Effector memory CD8-positive, alpha-beta T cell (primary cell): ENCODE measurements around the gene PRR29.
A peak's percentile ranks its signal among the peaks of the same experiment; 100 is the strongest.

Experiments used
- ATAC-seq: fragments of 150-1000 bp; cut with Tn5 transposase; replicated peaks from 2 replicates; pipeline ENCODE4 v1.10.0; 2021; ENCODE audit warnings: mild to moderate bottlenecking, moderate library complexity
- DNase-seq, 3 experiments: peaks; one replicate each; pipeline ENCODE4 v3.0.0; 2021
- H3K27ac Mint-ChIP-seq, 2 donors: one replicate each; pipeline ENCODE4 v1.8.0; 2022; ENCODE audit warnings: mild to moderate bottlenecking in 2 of 2, mixed read lengths in 2 of 2, moderate library complexity in 2 of 2
- H3K27me3 Mint-ChIP-seq, 2 donors: one replicate each; pipeline ENCODE4 v1.8.0; 2022; ENCODE audit warnings: mixed read lengths in 2 of 2
- H3K36me3 Mint-ChIP-seq: one replicate; pipeline ENCODE4 v1.8.0; 2022; ENCODE audit warnings: mild to moderate bottlenecking, moderate library complexity, mixed read lengths; ENCODE audit not compliant: insufficient read depth
- H3K4me1 Mint-ChIP-seq, 2 donors: one replicate each; pipeline ENCODE4 v1.8.0; 2022; ENCODE audit warnings: low read depth in 2 of 2, mixed read lengths in 2 of 2
- H3K4me3 Mint-ChIP-seq, 2 donors: one replicate each; pipeline ENCODE4 v1.8.0; 2022; ENCODE audit warnings: mild to moderate bottlenecking in 2 of 2, mixed read lengths in 2 of 2, moderate library complexity in 2 of 2
- H3K9me3 Mint-ChIP-seq, 2 donors: one replicate each; pipeline ENCODE4 v1.8.0; 2022; ENCODE audit warnings: mixed read lengths in 2 of 2

The PRR29 gene

GRCh38 chr17:64038331-64039105 lies 40.4 kb downstream of the PRR29 start:
- Mint-ChIP-seq H3K4me3 (no peak overlapping the region), H3K4me1 (peaks cover 0 to 21% of the 10 kb centered on the region in 2 donors)
- no peak for DNase-seq

GRCh38 chr17:64039106-64039400 lies 40.9 kb downstream of the PRR29 start:
- H3K4me3 Mint-ChIP-seq: no peak overlapping the region
- peaks cover 72% of the 10 kb centered on the region for H3K36me3 Mint-ChIP-seq
- peaks cover 0 to 26% of the 10 kb centered on the region in 2 donors for H3K4me1 Mint-ChIP-seq
- no peak for ATAC-seq
- no peak for DNase-seq
- no peaks in the 10 kb centered on the region for H3K9me3 Mint-ChIP-seq
- no peak overlapping the region for H3K27ac Mint-ChIP-seq
- H3K27me3 Mint-ChIP-seq: no peaks in the 10 kb centered on the region

More at GRCh38 chr17:64038331-64039105, 40.4 kb downstream of the PRR29 start:
- Mint-ChIP-seq H3K36me3 (peaks cover 67% of the 10 kb centered on the region), H3K27ac (peak overlapping the region in 1 of 2 donors; percentile 59), H3K27me3 (no peaks in the 10 kb centered on the region), H3K9me3 (no peaks in the 10 kb centered on the region)
- no peak for ATAC-seq

GRCh38 chr17:64040206-64040605 lies 42.1 kb downstream of the PRR29 start:
- DNase-seq (no peak), ATAC-seq (no peak)
- Mint-ChIP-seq H3K27ac (peak overlapping the region; percentile 38 to 84), H3K4me1 (peaks cover 0 to 29% of the 10 kb centered on the region in 2 donors), H3K4me3 (no peak overlapping the region), H3K27me3 (no peaks in the 10 kb centered on the region), H3K9me3 (no peaks in the 10 kb centered on the region), H3K36me3 (peaks cover 84% of the 10 kb centered on the region)

GRCh38 chr17:64041912-64042311 lies 43.8 kb downstream of the PRR29 start:
- Mint-ChIP-seq H3K36me3 (peaks cover 95% of the 10 kb centered on the region), H3K4me1 (peaks cover 0 to 30% of the 10 kb centered on the region in 2 donors), H3K27me3 (no peaks in the 10 kb centered on the region), H3K9me3 (no peaks in the 10 kb centered on the region), H3K27ac (peak overlapping the region; percentile 73 to 84), H3K4me3 (peak overlapping the region in 1 of 2 donors; percentile 22)
- DNase-seq (peak in 1 of 3 experiments; percentile 24), ATAC-seq (peak; percentile 85)

GRCh38 chr17:64042700-64043485 lies 44.7 kb downstream of the PRR29 start:
- H3K36me3 Mint-ChIP-seq: peaks cover 99% of the 10 kb centered on the region
- no peak overlapping the region for H3K27ac Mint-ChIP-seq
- peaks cover 0 to 30% of the 10 kb centered on the region in 2 donors for H3K4me1 Mint-ChIP-seq

GRCh38 chr17:64045176-64045575 lies 47.0 kb downstream of the PRR29 start:
- peaks cover 9 to 38% of the 10 kb centered on the region in 2 donors for H3K4me1 Mint-ChIP-seq
- no peak overlapping the region for H3K4me3 Mint-ChIP-seq
- ATAC-seq: no peak
- H3K9me3 Mint-ChIP-seq: no peaks in the 10 kb centered on the region
- H3K27ac Mint-ChIP-seq: peak overlapping the region in 1 of 2 donors; percentile 78
- H3K27me3 Mint-ChIP-seq: no peaks in the 10 kb centered on the region
- DNase-seq: no peak
- H3K36me3 Mint-ChIP-seq: peaks cover 100% of the 10 kb centered on the region

More at GRCh38 chr17:64042700-64043485, 44.7 kb downstream of the PRR29 start:
- Mint-ChIP-seq H3K27me3 (no peaks in the 10 kb centered on the region), H3K9me3 (no peaks in the 10 kb centered on the region), H3K4me3 (no peak overlapping the region)
- ATAC-seq (no peak), DNase-seq (no peak)

- Mint-ChIP-seq H3K4me3 (no peak overlapping the region), H3K9me3 (no peaks in the 10 kb centered on the region), H3K27ac (peak overlapping the region; percentile 69 to 75), H3K4me1 (peaks cover 30 to 45% of the 10 kb centered on the region in 2 donors), H3K36me3 (peaks cover 100% of the 10 kb centered on the region), H3K27me3 (no peaks in the 10 kb centered on the region)
- ATAC-seq (no peak), DNase-seq (no peak)
Observed at GRCh38 chr17:64048805-64049204, 50.7 kb downstream of the PRR29 start.

- ATAC-seq: peak; percentile 100
- Mint-ChIP-seq H3K4me1 (peaks cover 34 to 41% of the 10 kb centered on the region in 2 donors), H3K9me3 (no peaks in the 10 kb centered on the region), H3K4me3 (peak overlapping the region; percentile 56 to 59), H3K36me3 (peaks cover 100% of the 10 kb centered on the region), H3K27ac (peak overlapping the region; percentile 62 to 75), H3K27me3 (no peaks in the 10 kb centered on the region)
- DNase-seq: peak in 2 of 3 experiments; percentile 19 to 25
Observed at GRCh38 chr17:64051153-64051552, 53.0 kb downstream of the PRR29 start.

- no peak for ATAC-seq
- no peak overlapping the region for H3K4me3 Mint-ChIP-seq
- H3K27me3 Mint-ChIP-seq: no peaks in the 10 kb centered on the region
- no peak for DNase-seq
- H3K36me3 Mint-ChIP-seq: peaks cover 100% of the 10 kb centered on the region
- peak overlapping the region; percentile 62 to 75 for H3K27ac Mint-ChIP-seq
- peaks cover 43 to 56% of the 10 kb centered on the region in 2 donors for H3K4me1 Mint-ChIP-seq
- no peaks in the 10 kb centered on the region for H3K9me3 Mint-ChIP-seq
Observed at GRCh38 chr17:64053101-64053500, 55.0 kb downstream of the PRR29 start.
